Lower leg skin (tissue), 4 donors: Measurements from ENCODE around the gene IL4I1. TPM values are rescaled to one million over a fixed set of nuclear protein-coding genes. Genes with fewer than 3 reads are reported as not detected.
A peak's percentile ranks its signal among the peaks of the same experiment; 100 is the strongest.

Experiments
- DNase-seq, 2 donors: peaks; one replicate each; pipeline ENCODE4 v3.0.0-alpha.2; 2019; ENCODE audit warnings: low spot score in 2 of 2
- H3K4me3 ChIP-seq: fragments of 200-600 bp; sonication (generic); 2 replicates; pipeline ENCODE4 v1.5.1; 2017; ENCODE audit warnings: mild to moderate bottlenecking, low read depth; ENCODE audit not compliant: poor library complexity, severe bottlenecking
- CTCF ChIP-seq, 3 donors: fragments of 450-650 bp; IDR thresholded peaks; one replicate each; pipeline ENCODE4 v1.5.1; 2016; ENCODE audit warnings: antibody characterized with exemption in 3 of 3, mild to moderate bottlenecking in 3 of 3, moderate library complexity in 2 of 3
- POLR2A ChIP-seq, 2 donors: fragments of 450-650 bp; IDR thresholded peaks; one replicate each; pipeline ENCODE4 v1.6.1; 2016 to 2017; ENCODE audit warnings: antibody characterized with exemption in 2 of 2, mild to moderate bottlenecking in 1 of 2, moderate library complexity in 1 of 2
- WGBS, 2 donors: methylation state at CpG; one replicate each; pipeline ENCODE4 v1.1.5; 2018; 5-methylcytosine and 5-hydroxymethylcytosine counted together
- intact Hi-C: fragments of 100-400 bp; cut with DNase I; formaldehyde crosslinking; loops from one replicate; pipeline ENCODE4 v1.15.0; 2023; ENCODE audit warnings: low total_unique reads
- total RNA-seq, 4 donors: library from RNA; depleted of rRNA; stranded (reverse); fragments of >200 nt; gene quantifications; one replicate each; pipeline ENCODE4 v1.1.0, GENCODE V29; 2016

Gene IL4I1
- total RNA-seq, 4 donors from 2014 or later = 0.42 TPM; not detected in 3

- no peak overlapping the region for H3K4me3 ChIP-seq
- DNase-seq = no peak
- TF ChIP-seq CTCF (IDR thresholded peaks at IDR 0.05) = no peak
- no peak for TF ChIP-seq POLR2A (IDR thresholded peaks at IDR 0.05)
- 82 to 84% methylated on average over 26 to 27 of the region's 27 CpGs for WGBS, 2 donors
- intact Hi-C loops = no loop called here
These were observed 24.2 kb downstream of the IL4I1 start for GRCh38 chr19:49872245-49873128.

GRCh38 chr19:49871349-49871985 lies 25.2 kb downstream of the IL4I1 start:
- no peak overlapping the region for H3K4me3 ChIP-seq
- DNase-seq = no peak
- TF ChIP-seq CTCF (IDR thresholded peaks at IDR 0.05) = no peak
- TF ChIP-seq POLR2A (IDR thresholded peaks at IDR 0.05) = no peak
- WGBS, 2 donors = 86 to 90% methylated on average over 16 to 17 of the region's 17 CpGs
- intact Hi-C loops = no loop called here

DNA sequence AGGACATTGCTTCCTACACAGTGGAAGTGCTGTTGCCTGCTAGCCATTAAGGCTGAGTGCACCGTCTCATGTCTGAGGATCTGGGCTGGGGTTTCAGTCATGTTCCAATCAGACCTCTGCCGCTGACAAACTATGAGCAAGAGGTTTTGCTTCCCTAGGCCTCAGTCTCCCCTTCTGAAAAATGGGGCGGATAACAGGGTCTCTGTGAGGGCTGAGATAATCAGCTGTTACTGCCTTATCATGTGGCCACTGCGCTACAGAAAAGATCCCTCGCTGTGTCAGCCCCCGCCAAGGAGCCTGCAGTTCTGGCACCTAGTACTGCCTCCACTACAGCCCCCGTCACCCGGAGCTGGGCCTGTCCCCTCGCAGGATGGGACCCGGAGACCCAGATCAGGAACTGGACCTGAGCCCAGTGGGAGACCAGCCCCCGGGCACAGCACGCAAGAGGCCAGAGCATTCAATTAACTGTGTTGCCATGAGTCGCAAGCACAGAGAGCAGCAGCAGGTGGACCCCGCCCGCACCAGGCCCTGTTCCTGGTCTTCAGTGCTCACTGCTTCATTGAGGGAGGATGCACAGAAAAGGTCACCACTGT lies 26.3 kb downstream of the IL4I1 start:
- intact Hi-C loops = no loop called here

DNA sequence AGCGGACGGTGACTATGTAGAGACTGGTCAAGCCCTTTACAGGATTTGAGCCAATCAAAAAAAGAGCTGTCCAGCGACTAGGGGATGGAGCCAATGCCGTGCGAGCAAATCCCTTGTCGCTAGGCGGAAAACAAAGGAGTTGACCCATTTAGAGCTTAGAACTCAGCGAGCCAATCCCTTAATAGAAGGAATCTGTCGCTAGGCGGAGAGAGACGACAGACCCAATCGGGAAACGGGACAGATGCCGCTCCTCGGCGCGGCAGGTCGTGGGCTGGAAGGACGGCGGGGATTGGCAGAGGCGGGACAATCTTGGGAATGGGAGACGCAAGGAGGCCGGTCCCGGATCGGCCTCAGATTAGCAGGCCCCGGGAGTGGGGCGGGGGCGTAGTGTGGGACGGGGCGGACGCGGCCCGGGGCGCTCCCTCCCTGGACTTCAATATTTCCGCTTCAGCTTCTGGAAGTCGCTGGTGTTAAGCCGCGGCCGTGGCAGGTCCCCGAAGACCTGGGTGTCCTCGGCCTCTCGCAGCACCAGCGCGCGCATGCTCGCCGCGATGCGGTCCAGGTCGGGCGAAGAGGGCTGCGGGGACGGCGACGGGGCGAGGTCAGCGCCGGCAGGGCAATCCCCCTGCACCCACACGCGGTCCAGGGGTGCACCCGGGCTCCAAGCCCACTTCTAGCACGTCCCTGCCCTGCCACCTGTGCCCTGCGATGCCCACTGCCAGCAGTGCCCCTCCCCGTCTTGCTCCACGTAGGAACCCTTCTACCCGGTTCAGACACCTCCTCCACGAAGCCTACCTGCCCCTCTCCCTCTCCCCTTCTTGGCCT lies 27.0 kb downstream of the IL4I1 start:
- intact Hi-C loops = no loop called here
- WGBS, 2 donors = 0% methylated on average over 29 to 65 of the region's 67 CpGs
- TF ChIP-seq CTCF (IDR thresholded peaks at IDR 0.05) (peak in 1 of 3 donors; percentile 43), POLR2A (IDR thresholded peaks at IDR 0.05) (no peak)
- DNase-seq = peak; percentile 98 to 99
- H3K4me3 ChIP-seq = peak overlapping the region; percentile 13

More for the DNA sequence above, 26.3 kb downstream of the IL4I1 start:
- TF ChIP-seq CTCF (IDR thresholded peaks at IDR 0.05) (no peak), POLR2A (IDR thresholded peaks at IDR 0.05) (no peak)
- no peak for DNase-seq
- WGBS, 2 donors = 70 to 79% methylated on average over 10 to 15 of the region's 15 CpGs
- peak overlapping the region; percentile 13 for H3K4me3 ChIP-seq

- no peak for DNase-seq
- 2 to 3% methylated on average over 14 of the region's 15 CpGs for WGBS, 2 donors
- no peak overlapping the region for H3K4me3 ChIP-seq
- TF ChIP-seq POLR2A (IDR thresholded peaks at IDR 0.05) (no peak), CTCF (IDR thresholded peaks at IDR 0.05) (no peak)
- intact Hi-C loops = no loop called here
These were observed 27.6 kb downstream of the IL4I1 start for GRCh38 chr19:49869009-49869483.
